Testis (tissue), 2 donors: ENCODE data around the gene LGALS7.
A peak's percentile ranks its signal among the peaks of the same experiment; 100 is the strongest.

Source experiments
- CTCF ChIP-seq, 3 experiments: fragments of 450-650 bp in 2 of 3; fragments of 200-600 bp in 1 of 3; sonication (generic) in 1 of 3; IDR thresholded peaks; one replicate each; pipeline ENCODE4 v1.5.1; 2016 to 2019; ENCODE audit warnings: antibody characterized with exemption in 3 of 3, mild to moderate bottlenecking in 2 of 3, moderate library complexity in 1 of 3
- POLR2A ChIP-seq: fragments of 450-650 bp; IDR thresholded peaks from one replicate; pipeline ENCODE4 v1.6.1; 2017; ENCODE audit warnings: antibody characterized with exemption, mild to moderate bottlenecking, moderate library complexity

DNA sequence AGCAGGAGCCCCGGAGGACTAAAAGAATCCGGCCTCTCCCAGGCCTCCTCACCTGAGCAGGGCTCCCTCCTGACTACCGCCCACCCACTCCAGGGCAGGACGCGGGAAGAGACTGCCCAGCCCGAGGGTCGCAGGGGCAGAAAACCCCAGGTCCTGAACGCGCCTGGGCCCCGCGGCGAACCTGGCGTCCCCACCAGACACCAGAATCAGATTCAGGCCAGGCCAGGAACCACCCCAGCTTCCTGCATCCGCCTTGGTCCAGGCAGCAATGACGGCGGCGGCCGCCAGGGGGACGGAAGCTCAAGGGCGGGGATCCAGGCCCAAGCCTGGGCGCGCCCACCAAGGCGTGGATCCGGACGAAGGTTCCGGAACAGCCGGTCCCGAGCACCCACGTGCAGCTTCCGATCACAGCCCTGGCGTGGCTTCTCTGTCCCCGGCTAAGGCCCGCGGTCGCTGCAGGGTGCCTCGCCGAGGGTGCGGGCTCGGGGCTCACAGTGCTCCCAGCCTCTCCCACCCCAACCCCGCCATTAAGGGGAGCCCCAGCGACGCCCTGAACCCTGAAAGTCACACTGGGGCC, 3.6 kb downstream of the LGALS7 start:
- TF ChIP-seq CTCF (IDR thresholded peaks at IDR 0.05) (peak; percentile 88 to 93 (median 92)), POLR2A (no peak)
